GM12878 (cell line): ENCODE results near the gene SLC2A4. TPM values are rescaled to one million over a fixed set of nuclear protein-coding genes. Genes with fewer than 3 reads are reported as not detected.

ENCODE experiments used
- ATAC-seq: fragments of 200-7000 bp; cut with Tn5 transposase; 3 replicates; pipeline ENCODE4 v1.9.1; 2020; ENCODE audit warnings: mild to moderate bottlenecking, moderate library complexity
- BruUV-seq: library from RNA; stranded (reverse); fragments of 400-500 nt; replicated peaks from 2 replicates; lab custom pipeline; 2021; lab: Mats Ljungman, UMichigan
- CTCF ChIA-PET: fragments of 300-600 bp; sonication (Branson Sonifier 250); formaldehyde crosslinking; extraction: SDS; loops from one replicate; lab custom pipeline; 2021; ENCODE audit warnings: inconsistent platforms; lab: Yijun Ruan, JAX
- POLR2A ChIA-PET: fragments of 350-600 bp; formaldehyde crosslinking; extraction: SDS; loops from one replicate; lab custom pipeline; 2021; ENCODE audit warnings: inconsistent platforms; lab: Charles Lee
- RAD21 ChIA-PET: fragments of 300-600 bp; sonication (Branson Sonifier 250); formaldehyde crosslinking; loops from one replicate; lab custom pipeline; 2023; ENCODE audit warnings: antibody characterized with exemption; ENCODE audit not compliant: unreplicated experiment; lab: Charles Lee
- SMC1A ChIA-PET: fragments of 300-600 bp; sonication (Branson Sonifier 250); formaldehyde crosslinking; loops from one replicate; lab custom pipeline; 2023; ENCODE audit not compliant: unreplicated experiment, uncharacterized antibody; lab: Charles Lee
- DNase-seq: peaks from one replicate; pipeline ENCODE4 v3.0.0-alpha.2; 2011; ENCODE audit warnings: low read depth, low spot score
- FAIRE-seq: peaks from 3 replicates; lab custom pipeline; 2011; peaks lifted over from hg19 to GRCh38; lab: Jason Lieb, UNC
- H2AFZ ChIP-seq: 2 replicates; pipeline ENCODE4 v1.6.0; 2011; ENCODE audit warnings: low read depth, low read length, control low read depth; ENCODE audit not compliant: control insufficient read depth
- H3K27ac ChIP-seq: 2 replicates; pipeline ENCODE4 v1.5.1; 2011; ENCODE audit warnings: control low read depth; ENCODE audit not compliant: control insufficient read depth, insufficient read depth
- H3K27me3 ChIP-seq, 2 experiments: replicated peaks in 1 of 2; 2 replicates each; pipeline versions ENCODE4 v1.6.0 to v1.6.1; 2011; ENCODE audit warnings: low read length in 1 of 2; ENCODE audit not compliant: control insufficient read depth in 2 of 2, insufficient read depth in 2 of 2
- H3K36me3 ChIP-seq, 2 experiments: 2 replicates each; pipeline ENCODE4 v1.5.1; 2011; ENCODE audit warnings: low read length in 1 of 2; ENCODE audit not compliant: control insufficient read depth in 2 of 2, insufficient read depth in 2 of 2
- H3K4me1 ChIP-seq: 2 replicates; pipeline ENCODE4 v1.6.1; 2011; ENCODE audit warnings: mild to moderate bottlenecking, low read length, moderate library complexity, mixed read lengths; ENCODE audit not compliant: control insufficient read depth, insufficient read depth
- H3K4me2 ChIP-seq: 2 replicates; pipeline ENCODE4 v1.6.0; 2011; ENCODE audit warnings: control low read depth; ENCODE audit not compliant: control insufficient read depth, insufficient read depth
- H3K4me3 ChIP-seq: fragments of 200-600 bp; sonication (generic); 2 replicates; pipeline ENCODE4 v1.5.1; 2016
- H3K79me2 ChIP-seq: 2 replicates; pipeline ENCODE4 v1.6.0; 2011; ENCODE audit warnings: low read length; ENCODE audit not compliant: control insufficient read depth, insufficient read depth
- H3K9ac ChIP-seq: 2 replicates; pipeline ENCODE4 v1.8.0; 2011; ENCODE audit warnings: low read length, control low read depth, mixed read lengths; ENCODE audit not compliant: control insufficient read depth, insufficient read depth
- H3K9me3 ChIP-seq: replicated peaks from 3 replicates; pipeline ENCODE4 v1.5.1; 2011; ENCODE audit warnings: mild to moderate bottlenecking, low read length; ENCODE audit not compliant: control insufficient read depth, insufficient read depth
- H4K20me1 ChIP-seq: 2 replicates; pipeline ENCODE4 v1.6.0; 2011; ENCODE audit not compliant: control insufficient read depth, insufficient read depth
- CREM ChIP-seq: IDR thresholded peaks from 2 replicates; pipeline ENCODE4 v1.6.1; 2014; ENCODE audit warnings: antibody characterized with exemption, low read depth
- EED ChIP-seq: sonication (generic); IDR thresholded peaks from 2 replicates; pipeline ENCODE4 v1.6.1; 2016; ENCODE audit warnings: antibody characterized with exemption, low read depth
- EZH2 ChIP-seq: IDR thresholded peaks from 2 replicates; pipeline ENCODE4 v1.6.1; 2012; ENCODE audit warnings: low read depth, mild to moderate bottlenecking, control low read depth, inconsistent platforms, low read length, borderline replicate concordance; ENCODE audit not compliant: control insufficient read depth
- KLF5 ChIP-seq: fragments of 450-650 bp; IDR thresholded peaks from 2 replicates; pipeline ENCODE4 v1.6.1; 2014; ENCODE audit warnings: mild to moderate bottlenecking; ENCODE audit not compliant: partially characterized antibody
- LARP7 ChIP-seq: fragments of 450-650 bp; IDR thresholded peaks from 2 replicates; pipeline ENCODE4 v1.6.1; 2017; ENCODE audit warnings: mild to moderate bottlenecking
- NRF1 ChIP-seq: conservative IDR thresholded peaks from 2 replicates; pipeline ENCODE4 v1.6.1; 2011; ENCODE audit warnings: mild to moderate bottlenecking, low read depth, low read length, improper control_type of control experiment
- WRNIP1 ChIP-seq: IDR thresholded peaks from 2 replicates; pipeline ENCODE4 v1.6.1; 2011; ENCODE audit warnings: low read depth, low read length, improper control_type of control experiment, borderline replicate concordance
- WGBS: methylation state at CpG from one replicate; pipeline ENCODE4 v1.1.6; 2016; ENCODE audit warnings: low lambda C conversion rate; ENCODE audit not compliant: insufficient replicate concordance, insufficient coverage; ENCODE audit errors: missing lambda C conversion rate; 5-methylcytosine and 5-hydroxymethylcytosine counted together
- in situ Hi-C: fragments of 300-500 bp; cut with MboI; formaldehyde crosslinking; loops from 9 replicates; pipeline ENCODE4 v1.14.3; 2018; ENCODE audit warnings: mixed read lengths
- intact Hi-C: fragments of 100-400 bp; cut with micrococcal nuclease; formaldehyde crosslinking; loops from one replicate; pipeline ENCODE4 v1.14.2; 2022; ENCODE audit not compliant: unreplicated experiment
- polyA plus RNA-seq, 11 experiments: library from polyadenylated mRNA; depleted of rRNA in 4 of 11; unstranded in 6 of 11; stranded (reverse) in 5 of 11; fragments of >200 nt; fragmentation: Nextera tagmentation in 4 of 11; fragmentation: Illumina TruSeq in 1 of 11; extraction: Ambion mirVana in 4 of 11; extraction: Trizol in 1 of 11; gene quantifications; 1 replicate in 1 of 11; 2 replicates in 10 of 11; pipeline versions ENCODE4 v1.2.1 to v1.2.3, GENCODE V29; 2011 to 2016; ENCODE audit warnings: inconsistent platforms in 2 of 11, missing spikeins in 2 of 11, low read depth in 1 of 11
- total RNA-seq, 4 experiments: library from RNA; depleted of rRNA in 3 of 4; stranded (reverse); fragments of >200 nt in 3 of 4; fragmentation: Illumina TruSeq in 1 of 4; extraction: Trizol in 1 of 4; gene quantifications; 2 replicates each; pipeline versions ENCODE4 v1.2.1 to v1.2.3, GENCODE V29; 2013 to 2021
- TF ChIP-seq, protein P1 (sequence below): fragments of 450-650 bp; IDR thresholded peaks from 2 replicates; pipeline ENCODE4 v1.6.1; 2017; ENCODE audit warnings: mild to moderate bottlenecking, low read depth, inconsistent platforms; ENCODE audit not compliant: poor library complexity, severe bottlenecking
- TF ChIP-seq, protein P2 (sequence below): fragments of 450-650 bp; IDR thresholded peaks from 2 replicates; pipeline ENCODE4 v1.6.1; 2017; ENCODE audit warnings: mild to moderate bottlenecking

The SLC2A4 gene
- total and polyA plus RNA-seq, 10 of the 15 experiments (the other 5 are each of a cell fraction or from before 2014, with no cell fraction given): 0.03 to 0.23 (median 0.04) TPM; not detected in 4

DNA sequence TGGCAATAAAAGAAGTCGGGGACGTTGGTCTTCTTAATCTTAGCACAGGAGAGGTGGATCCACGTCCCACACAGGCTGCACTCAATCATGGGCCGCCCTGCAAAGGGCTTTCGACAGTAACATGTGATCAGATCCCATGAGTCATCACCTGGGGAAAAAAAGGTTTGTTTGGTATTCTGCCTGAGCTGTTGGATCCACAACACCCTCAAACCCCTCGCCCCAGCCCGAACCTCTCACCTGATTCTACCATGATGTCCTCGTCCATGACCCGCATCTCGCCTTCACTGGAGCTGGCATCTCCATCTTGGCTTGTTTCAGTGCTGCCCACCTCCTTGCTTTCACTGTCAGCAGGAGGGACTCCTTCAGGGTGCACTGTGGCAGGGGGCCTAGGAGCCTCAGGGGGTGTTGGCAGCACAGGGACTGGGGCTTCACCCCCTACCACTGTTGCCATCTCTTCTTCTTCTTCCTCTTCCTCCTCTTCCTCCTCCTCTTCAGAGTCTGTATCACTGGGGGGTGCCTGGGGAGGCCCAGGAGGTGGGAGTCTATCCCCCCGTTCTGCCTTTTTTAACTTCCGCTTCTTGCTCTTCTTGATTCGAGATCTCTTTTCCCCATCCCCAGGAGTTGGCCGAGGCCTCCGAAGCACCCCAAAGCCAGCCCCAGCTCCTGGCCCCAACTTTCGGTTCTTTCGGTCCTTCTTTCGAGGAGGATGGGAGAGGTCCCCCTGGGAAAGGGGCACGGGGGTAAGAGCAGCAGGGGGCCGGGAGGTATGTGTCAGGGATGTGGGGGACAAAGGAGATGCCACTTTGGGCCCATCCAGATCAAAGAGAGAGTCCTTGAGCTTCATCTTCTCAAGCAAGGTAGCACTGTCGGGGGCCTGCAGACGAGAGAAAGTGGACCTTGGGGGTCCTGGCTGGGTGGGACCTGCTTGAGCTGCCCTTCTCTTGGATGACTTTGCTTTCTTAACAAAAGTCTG is 45.5 kb upstream of the SLC2A4 start:
- peaks cover 6 to 14% of the 10 kb centered on the region in 2 experiments for H3K36me3 ChIP-seq
- peaks cover 29% of the 10 kb centered on the region for H3K4me1 ChIP-seq
- no peak overlapping the region; the same call in 1 of the 2 replicates for H3K9ac ChIP-seq
- H3K79me2 ChIP-seq: peaks cover 61% of the 10 kb centered on the region
- in situ Hi-C loops: no loop called here
- ChIA-PET RAD21 (interaction anchor here (1.2 to 1.4 kb wide), 3 partner anchors 14 to 190 kb away, joined by 3 to 4 read pairs (median 3); partner anchors contain the start of genes ACADVL and DLG4), SMC1A (no interaction called here), CTCF (interaction anchor here (1.5 to 6.6 kb wide), 2 partner anchors 15 kb away, joined by 9 to 50 read pairs; partner anchors contain the start of genes ACADVL and DLG4), POLR2A (interaction anchor here (1.1 to 7.3 kb wide), 4 partner anchors 14 to 94 kb away, joined by 3 to 99 read pairs (median 41); partner anchors contain the start of genes ACADVL, CTDNEP1, DLG4 and ELP5)
- intact Hi-C loops: no loop called here
- BruUV-seq: TSS peak; percentile 19
- no peak for TF ChIP-seq EZH2
- TF ChIP-seq KLF5: no peak
- no peak for TF ChIP-seq LARP7
- H2AFZ ChIP-seq: no peak overlapping the region
- H3K9me3 ChIP-seq: no peaks in the 10 kb centered on the region
- 76% methylated on average over 21 of the region's 22 CpGs for WGBS
- H3K4me3 ChIP-seq: peak overlapping the region; percentile 84; the same call in 1 of the 2 replicates
- H3K27ac ChIP-seq: 0 out of 2 replicates have a peak overlapping the region, but pooled peaks have one; percentile 15
- no peaks in the 10 kb centered on the region for H3K27me3 ChIP-seq
- peak overlapping the region; percentile 91 for H3K4me2 ChIP-seq
- FAIRE-seq: no peak
- ATAC-seq: no peak
- H4K20me1 ChIP-seq: no peaks in the 10 kb centered on the region
- DNase-seq: no peak

DNA sequence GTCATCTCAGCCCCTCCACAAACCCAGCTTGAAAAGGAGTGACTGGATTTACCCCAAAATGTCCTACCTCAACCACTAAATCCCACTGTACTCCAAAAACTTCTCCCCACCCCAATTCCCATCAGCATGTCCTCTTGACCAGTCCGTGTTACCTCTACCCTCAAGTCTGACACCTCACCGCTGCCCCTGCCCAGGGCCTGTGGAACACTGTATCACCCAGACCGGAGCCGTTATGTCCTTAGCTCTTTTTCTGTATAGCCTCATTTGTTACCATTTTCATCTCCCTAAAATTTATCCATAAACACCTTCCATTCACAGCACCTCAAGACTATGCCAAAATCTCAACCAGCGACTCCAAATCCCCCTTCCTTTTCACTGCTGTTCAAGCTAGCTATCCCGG is 44.7 kb upstream of the SLC2A4 start:
- H3K9me3 ChIP-seq: no peaks in the 10 kb centered on the region
- peaks cover 68% of the 10 kb centered on the region for H3K79me2 ChIP-seq
- ChIA-PET RAD21 (interaction anchor here (1.2 to 1.6 kb wide), 2 partner anchors 13 to 17 kb away, joined by 3 to 7 read pairs; partner anchors contain the start of genes ACADVL and DLG4), CTCF (interaction anchor here (0.5 to 1.5 kb wide), 2 partner anchors 16 to 56 kb away, joined by 3 to 9 read pairs; partner anchors contain the start of genes ACADVL and DLG4), POLR2A (interaction anchor here (0.8 to 7.3 kb wide), 5 partner anchors 14 to 199 kb away, joined by 3 to 99 read pairs (median 3); partner anchors contain the start of genes ACADVL, CTDNEP1, DLG4 and ELP5), SMC1A (no interaction called here)
- intact Hi-C loops: no loop called here
- H2AFZ ChIP-seq: no peak overlapping the region
- H3K4me1 ChIP-seq: peaks cover 32% of the 10 kb centered on the region
- in situ Hi-C loops: no loop called here
- no peak overlapping the region for H3K27ac ChIP-seq
- ATAC-seq (no peak), DNase-seq (no peak), FAIRE-seq (no peak)
- peak overlapping the region; percentile 70; the same call in 1 of the 2 replicates for H3K4me3 ChIP-seq
- WGBS: 89% methylated on average over 6 of the region's 6 CpGs
- peak overlapping the region; percentile 49; the same call in 1 of the 2 replicates for H3K4me2 ChIP-seq
- no TSS peak for BruUV-seq
- no peaks in the 10 kb centered on the region for H3K27me3 ChIP-seq
- no peaks in the 10 kb centered on the region for H4K20me1 ChIP-seq
- no peak overlapping the region for H3K9ac ChIP-seq
- H3K36me3 ChIP-seq: peaks cover 6 to 14% of the 10 kb centered on the region in 2 experiments
- no peak for TF ChIP-seq WRNIP1
- no peak for TF ChIP-seq NRF1
- TF ChIP-seq, protein P1, sequence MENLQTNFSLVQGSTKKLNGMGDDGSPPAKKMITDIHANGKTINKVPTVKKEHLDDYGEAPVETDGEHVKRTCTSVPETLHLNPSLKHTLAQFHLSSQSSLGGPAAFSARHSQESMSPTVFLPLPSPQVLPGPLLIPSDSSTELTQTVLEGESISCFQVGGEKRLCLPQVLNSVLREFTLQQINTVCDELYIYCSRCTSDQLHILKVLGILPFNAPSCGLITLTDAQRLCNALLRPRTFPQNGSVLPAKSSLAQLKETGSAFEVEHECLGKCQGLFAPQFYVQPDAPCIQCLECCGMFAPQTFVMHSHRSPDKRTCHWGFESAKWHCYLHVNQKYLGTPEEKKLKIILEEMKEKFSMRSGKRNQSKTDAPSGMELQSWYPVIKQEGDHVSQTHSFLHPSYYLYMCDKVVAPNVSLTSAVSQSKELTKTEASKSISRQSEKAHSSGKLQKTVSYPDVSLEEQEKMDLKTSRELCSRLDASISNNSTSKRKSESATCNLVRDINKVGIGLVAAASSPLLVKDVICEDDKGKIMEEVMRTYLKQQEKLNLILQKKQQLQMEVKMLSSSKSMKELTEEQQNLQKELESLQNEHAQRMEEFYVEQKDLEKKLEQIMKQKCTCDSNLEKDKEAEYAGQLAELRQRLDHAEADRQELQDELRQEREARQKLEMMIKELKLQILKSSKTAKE: no peak
- no peak for TF ChIP-seq CREM
- TF ChIP-seq, protein P2, sequence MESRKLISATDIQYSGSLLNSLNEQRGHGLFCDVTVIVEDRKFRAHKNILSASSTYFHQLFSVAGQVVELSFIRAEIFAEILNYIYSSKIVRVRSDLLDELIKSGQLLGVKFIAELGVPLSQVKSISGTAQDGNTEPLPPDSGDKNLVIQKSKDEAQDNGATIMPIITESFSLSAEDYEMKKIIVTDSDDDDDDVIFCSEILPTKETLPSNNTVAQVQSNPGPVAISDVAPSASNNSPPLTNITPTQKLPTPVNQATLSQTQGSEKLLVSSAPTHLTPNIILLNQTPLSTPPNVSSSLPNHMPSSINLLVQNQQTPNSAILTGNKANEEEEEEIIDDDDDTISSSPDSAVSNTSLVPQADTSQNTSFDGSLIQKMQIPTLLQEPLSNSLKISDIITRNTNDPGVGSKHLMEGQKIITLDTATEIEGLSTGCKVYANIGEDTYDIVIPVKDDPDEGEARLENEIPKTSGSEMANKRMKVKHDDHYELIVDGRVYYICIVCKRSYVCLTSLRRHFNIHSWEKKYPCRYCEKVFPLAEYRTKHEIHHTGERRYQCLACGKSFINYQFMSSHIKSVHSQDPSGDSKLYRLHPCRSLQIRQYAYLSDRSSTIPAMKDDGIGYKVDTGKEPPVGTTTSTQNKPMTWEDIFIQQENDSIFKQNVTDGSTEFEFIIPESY: no peak
- no peak for TF ChIP-seq EED
